ENCODE data around the gene JAK1.

- TF ChIP-seq, protein P1, sequence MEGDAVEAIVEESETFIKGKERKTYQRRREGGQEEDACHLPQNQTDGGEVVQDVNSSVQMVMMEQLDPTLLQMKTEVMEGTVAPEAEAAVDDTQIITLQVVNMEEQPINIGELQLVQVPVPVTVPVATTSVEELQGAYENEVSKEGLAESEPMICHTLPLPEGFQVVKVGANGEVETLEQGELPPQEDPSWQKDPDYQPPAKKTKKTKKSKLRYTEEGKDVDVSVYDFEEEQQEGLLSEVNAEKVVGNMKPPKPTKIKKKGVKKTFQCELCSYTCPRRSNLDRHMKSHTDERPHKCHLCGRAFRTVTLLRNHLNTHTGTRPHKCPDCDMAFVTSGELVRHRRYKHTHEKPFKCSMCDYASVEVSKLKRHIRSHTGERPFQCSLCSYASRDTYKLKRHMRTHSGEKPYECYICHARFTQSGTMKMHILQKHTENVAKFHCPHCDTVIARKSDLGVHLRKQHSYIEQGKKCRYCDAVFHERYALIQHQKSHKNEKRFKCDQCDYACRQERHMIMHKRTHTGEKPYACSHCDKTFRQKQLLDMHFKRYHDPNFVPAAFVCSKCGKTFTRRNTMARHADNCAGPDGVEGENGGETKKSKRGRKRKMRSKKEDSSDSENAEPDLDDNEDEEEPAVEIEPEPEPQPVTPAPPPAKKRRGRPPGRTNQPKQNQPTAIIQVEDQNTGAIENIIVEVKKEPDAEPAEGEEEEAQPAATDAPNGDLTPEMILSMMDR (IDR thresholded peaks at IDR 0.05), result no peak
- TF ChIP-seq POLR2A (IDR thresholded peaks at IDR 0.05; ENCODE audit: low read depth), result no peak
These were observed 120.4 kb downstream of the JAK1 start for GRCh38 chr1:64845831-64846425.

Data from esophagus muscularis mucosa (tissue), 3 donors.